HL-60 (cell line): ENCODE measurements around the gene ACD.

ENCODE experiments used
- DNase-seq, 2 experiments: peaks; one replicate each; pipeline ENCODE4 v3.0.0-alpha.2; 2010 to 2020; ENCODE audit warnings: low read depth in 1 of 2, low spot score in 1 of 2
- H3K27ac ChIP-seq: fragments of 250-450 bp; sonication (Bioruptor Pico); replicated peaks from 2 replicates; pipeline ENCODE4 v1.5.1; 2020; ENCODE audit warnings: mild to moderate bottlenecking, moderate library complexity
- H3K27me3 ChIP-seq: fragments of 250-450 bp; sonication (Bioruptor Pico); 2 replicates; pipeline ENCODE4 v1.5.1; 2021; ENCODE audit warnings: mild to moderate bottlenecking, moderate library complexity; ENCODE audit not compliant: insufficient read depth, poor library complexity, severe bottlenecking
- H3K4me3 ChIP-seq: replicated peaks from 2 replicates; pipeline ENCODE4 v1.5.1; 2011; ENCODE audit warnings: mild to moderate bottlenecking, control low read depth, low read length; ENCODE audit not compliant: insufficient read depth
- POLR2AphosphoS5 ChIP-seq: IDR thresholded peaks from 2 replicates; pipeline ENCODE4 v1.6.1; 2012; ENCODE audit warnings: low read depth
- REST ChIP-seq: IDR thresholded peaks from 2 replicates; pipeline ENCODE4 v1.6.1; 2012; ENCODE audit warnings: low read depth; ENCODE audit not compliant: insufficient replicate concordance
- SPI1 ChIP-seq: IDR thresholded peaks from 2 replicates; pipeline ENCODE4 v1.6.1; 2012; ENCODE audit warnings: low read depth, mild to moderate bottlenecking, borderline replicate concordance

The ACD gene

GRCh38 chr16:67608364-67608763 lies 51.7 kb downstream of the ACD start:
- TF ChIP-seq POLR2AphosphoS5 (no peak), REST (no peak), SPI1 (no peak)
- Histone ChIP-seq H3K27me3 (no peaks in the 10 kb centered on the region), H3K4me3 (no peak overlapping the region), H3K27ac (no peak overlapping the region)
- no peak for DNase-seq
